GM18498 (cell line): ENCODE data around the gene MVP.

Source experiments
- ATAC-seq: cut with Tn5 transposase; IDR thresholded peaks from one replicate; pipeline ENCODE4 v1.9.1; 2021; ENCODE audit warnings: mild to moderate bottlenecking, moderate library complexity; ENCODE audit not compliant: unreplicated experiment

The MVP gene

GRCh38 chr16:29840240-29840639 is 20.0 kb downstream of the MVP start:
- no peak for ATAC-seq

- no peak for ATAC-seq
Measured at GRCh38 chr16:29841631-29842030, 21.4 kb downstream of the MVP start.

- no peak for ATAC-seq
Measured at GRCh38 chr16:29842732-29843346, 22.6 kb downstream of the MVP start.

- no peak for ATAC-seq
Measured at GRCh38 chr16:29843931-29844330, 23.7 kb downstream of the MVP start.

- no peak for ATAC-seq
Measured at GRCh38 chr16:29844575-29845331, 24.5 kb downstream of the MVP start.

GRCh38 chr16:29845656-29846055 is 25.4 kb downstream of the MVP start:
- no peak for ATAC-seq

GRCh38 chr16:29848420-29849297 is 28.4 kb downstream of the MVP start:
- no peak for ATAC-seq

GRCh38 chr16:29849505-29849904 is 29.2 kb downstream of the MVP start:
- no peak for ATAC-seq

- no peak for ATAC-seq
Measured at GRCh38 chr16:29850998-29851397, 30.7 kb downstream of the MVP start.

GRCh38 chr16:29852654-29853053 is 32.4 kb downstream of the MVP start:
- ATAC-seq: no peak

- no peak for ATAC-seq
Measured at GRCh38 chr16:29854520-29855100, 34.3 kb downstream of the MVP start.

- ATAC-seq: no peak
Measured at GRCh38 chr16:29857133-29857760, 37.0 kb downstream of the MVP start.

GRCh38 chr16:29858149-29858849 is 38.0 kb downstream of the MVP start:
- no peak for ATAC-seq

GRCh38 chr16:29858974-29859373 is 38.7 kb downstream of the MVP start:
- no peak for ATAC-seq

GRCh38 chr16:29860218-29860617 is 40.0 kb downstream of the MVP start:
- no peak for ATAC-seq

GRCh38 chr16:29862383-29862883 is 42.2 kb downstream of the MVP start:
- no peak for ATAC-seq

GRCh38 chr16:29862884-29863668 is 42.8 kb downstream of the MVP start, which contains the start of gene CDIPT:
Gene CDIPT (minus strand): TSS chr16:29863226. CDS start chr16:29862857, 369 bp downstream.
- peak; percentile 95 for ATAC-seq

- ATAC-seq: no peak
Measured at GRCh38 chr16:29863669-29863984, 43.4 kb downstream of the MVP start.

GRCh38 chr16:29864205-29864604 is 43.9 kb downstream of the MVP start:
- no peak for ATAC-seq
